Ovary (tissue), 9 donors: Measurements from ENCODE around the gene RAB31. TPM values are rescaled to one million over a fixed set of nuclear protein-coding genes. Genes with fewer than 3 reads are reported as not detected.
A peak's percentile ranks its signal among the peaks of the same experiment; 100 is the strongest.

Experiments used
- DNase-seq, 5 donors: peaks; one replicate each; pipeline ENCODE4 v3.0.0-alpha.2; 2019 to 2020
- H3K27ac ChIP-seq, 2 donors: fragments of 200-600 bp; one replicate each; pipeline versions ENCODE4 v1.5.1 to v1.8.0; 2019 to 2022
- H3K27me3 ChIP-seq: fragments of 200-600 bp; one replicate; pipeline ENCODE4 v1.8.0; 2022
- H3K36me3 ChIP-seq: fragments of 200-600 bp; sonication (generic); one replicate; pipeline ENCODE4 v1.5.1; 2019
- H3K4me1 ChIP-seq: one replicate; pipeline ENCODE4 v1.8.1; 2013; ENCODE audit warnings: mild to moderate bottlenecking, moderate library complexity; ENCODE audit not compliant: insufficient read depth
- H3K4me3 ChIP-seq: fragments of 200-600 bp; sonication (generic); one replicate; pipeline ENCODE4 v1.5.1; 2017
- H3K9me3 ChIP-seq, 2 donors: fragments of 200-600 bp in 1 of 2; sonication (generic) in 1 of 2; one replicate each; pipeline versions ENCODE4 v1.5.1 to v1.8.1; 2013 to 2019; ENCODE audit warnings: mild to moderate bottlenecking in 1 of 2, moderate library complexity in 1 of 2
- CTCF ChIP-seq, 3 donors: fragments of 450-650 bp in 2 of 3; fragments of 200-600 bp in 1 of 3; IDR thresholded peaks; one replicate each; pipeline versions ENCODE4 v1.5.1 to v1.8.0; 2016 to 2022; ENCODE audit warnings: antibody characterized with exemption in 3 of 3, mild to moderate bottlenecking in 1 of 3
- EP300 ChIP-seq: sonication (generic); formaldehyde crosslinking; IDR thresholded peaks from one replicate; pipeline ENCODE4 v1.6.1; 2017; ENCODE audit warnings: antibody characterized with exemption
- POLR2A ChIP-seq: fragments of 450-650 bp; IDR thresholded peaks from one replicate; pipeline ENCODE4 v1.6.1; 2017; ENCODE audit warnings: antibody characterized with exemption, mild to moderate bottlenecking, moderate library complexity
- WGBS, 3 donors: extraction: QIAGEN DNeasy Blood & Tissue Kit in 1 of 3; methylation state at CpG; one replicate each; pipeline versions ENCODE4 v1.1.5 to v1.1.7; 2013 to 2017; 5-methylcytosine and 5-hydroxymethylcytosine counted together
- intact Hi-C, 4 donors: fragments of 100-400 bp; cut with DNase I; formaldehyde crosslinking; loops; one replicate each; pipeline versions ENCODE4 v1.11.0 to v1.15.1; 2022 to 2023
- polyA plus RNA-seq, 2 donors: library from polyadenylated mRNA; stranded (reverse); fragments of 200-250 nt in 1 of 2; fragments of 350-450 nt in 1 of 2; fragmentation: Illumina TruSeq in 1 of 2; extraction: RNeasy Lipid Tissue Mini Kit (QIAGEN cat#74804) in 1 of 2; gene quantifications; one replicate each; pipeline ENCODE4 v1.2.3, GENCODE V29; 2013 to 2014
- total RNA-seq, 7 donors: library from RNA; depleted of rRNA in 2 of 7; stranded (reverse); fragments of >200 nt in 2 of 7; fragmentation: NEBNext Ultra II Directional in 3 of 7; extraction: Animal tissue kit (Norgen Biotek cat#: 25700) in 3 of 7; gene quantifications; one replicate each; pipeline versions ENCODE4 v1.1.0 to v1.2.4, GENCODE V29; 2016 to 2023
- donor health status: DM: no; HTN: no; CAD: no; lungs with moderate emphysema.
- donor health status: DM: no; HTN: no; CAD: no.
- donor health status: Bipolar disorder and iron deficiency.
- donor health status: DM: yes; HTN: yes; CAD: no.
- donor health status: DM: no; HTN: no; CAD: no.
- donor health status: DM: yes; HTN: yes; CAD: no.

RAB31 gene
- total and polyA plus RNA-seq, 9 donors, result 37.9 to 188 (median 62.8) TPM

GRCh38 chr18:9775178-9775577 lies 67.1 kb downstream of the RAB31 start:
- H3K9me3 ChIP-seq, result no peaks in the 10 kb centered on the region
- no peak for DNase-seq
- no peak overlapping the region for H3K4me3 ChIP-seq
- intact Hi-C loops, result loop anchor here in 1 of 4 donors (10.0 kb wide), 2 partner anchors 70 to 190 kb away; partner anchors contain the start of gene RAB31
- WGBS, 3 donors, result 81 to 83% (median 83%) methylated on average over 10 of the region's 10 CpGs
- TF ChIP-seq EP300, result peak; percentile 70
- TF ChIP-seq CTCF (IDR thresholded peaks at IDR 0.05), result no peak
- TF ChIP-seq POLR2A, result no peak
- H3K27me3 ChIP-seq, result no peaks in the 10 kb centered on the region
- H3K4me1 ChIP-seq, result peaks cover 5% of the 10 kb centered on the region
- H3K36me3 ChIP-seq, result no peaks in the 10 kb centered on the region
- no peak overlapping the region for H3K27ac ChIP-seq

DNA sequence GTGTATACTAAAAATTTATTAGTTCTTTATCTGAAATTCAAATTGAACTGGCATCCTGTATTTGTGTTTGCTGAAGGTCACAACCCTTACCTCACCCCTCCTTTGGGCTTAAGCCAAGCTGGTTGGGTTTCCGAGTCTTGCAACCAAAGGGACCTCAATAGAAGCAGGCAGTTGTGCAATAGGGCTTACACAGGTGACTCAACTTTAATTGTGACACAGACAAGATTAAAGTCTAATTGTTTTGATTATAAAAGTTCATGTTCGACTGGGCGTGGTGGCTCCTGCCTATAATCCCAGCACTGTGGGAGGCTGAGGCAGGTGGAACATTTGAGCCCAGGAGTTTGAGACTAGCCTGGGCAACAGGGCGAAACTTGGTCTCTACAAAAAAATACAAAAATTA lies 71.5 kb downstream of the RAB31 start:
- peaks cover 10% of the 10 kb centered on the region for H3K4me1 ChIP-seq
- intact Hi-C loops, result loop anchor here in 2 of 4 donors (10.0 kb wide), 3 partner anchors 55 to 195 kb away; partner anchors contain the start of gene RAB31 (in 1 of the 2)

GRCh38 chr18:9782073-9782857 lies 74.2 kb downstream of the RAB31 start:
- H3K4me3 ChIP-seq, result no peak overlapping the region
- DNase-seq, result peak in 2 of 5 donors; percentile 36 to 48
- intact Hi-C loops, result loop anchor here in 1 of 4 donors (10.0 kb wide), 1 partner anchor 57 kb away; no protein-coding TSS in a partner anchor
- no peaks in the 10 kb centered on the region for H3K36me3 ChIP-seq
- 69 to 76% (median 75%) methylated on average over 11 of the region's 11 CpGs for WGBS, 3 donors
- no peaks in the 10 kb centered on the region for H3K27me3 ChIP-seq
- peak overlapping the region in 1 of 2 donors; percentile 20 for H3K27ac ChIP-seq
- no peak for TF ChIP-seq EP300
- no peak for TF ChIP-seq POLR2A
- TF ChIP-seq CTCF (IDR thresholded peaks at IDR 0.05), result no peak
- peaks cover 10% of the 10 kb centered on the region for H3K4me1 ChIP-seq
- no peaks in the 10 kb centered on the region for H3K9me3 ChIP-seq

More for the DNA sequence above, 71.5 kb downstream of the RAB31 start:
- Histone ChIP-seq H3K4me3 (no peak overlapping the region), H3K9me3 (no peaks in the 10 kb centered on the region), H3K36me3 (no peaks in the 10 kb centered on the region), H3K27ac (no peak overlapping the region), H3K27me3 (no peaks in the 10 kb centered on the region)
- DNase-seq, result no peak
- 76 to 90% (median 85%) methylated on average over 4 of the region's 4 CpGs for WGBS, 3 donors
- TF ChIP-seq CTCF (IDR thresholded peaks at IDR 0.05), result no peak
- no peak for TF ChIP-seq EP300

- intact Hi-C loops, result loop anchor here in 1 of 4 donors (10.0 kb wide), 1 partner anchor 62 kb away; no protein-coding TSS in a partner anchor
- Histone ChIP-seq H3K27me3 (no peaks in the 10 kb centered on the region), H3K9me3 (no peaks in the 10 kb centered on the region), H3K4me1 (peaks cover 8% of the 10 kb centered on the region), H3K4me3 (no peak overlapping the region), H3K27ac (no peak overlapping the region), H3K36me3 (no peaks in the 10 kb centered on the region)
- 89 to 96% (median 92%) methylated on average over 3 of the region's 3 CpGs for WGBS, 3 donors
- no peak for TF ChIP-seq EP300
- no peak for TF ChIP-seq POLR2A
- TF ChIP-seq CTCF (IDR thresholded peaks at IDR 0.05), result no peak
- no peak for DNase-seq
Observed at GRCh38 chr18:9786631-9787030, 78.5 kb downstream of the RAB31 start.
